GM06990 (cell line): Measurements from ENCODE around the gene KRTAP10-11.

Experiments
- DNase-seq: peaks from one replicate; pipeline ENCODE4 v3.0.0-alpha.2; 2011; ENCODE audit not compliant: insufficient read length; ENCODE audit errors: extremely low read depth
- H3K27me3 ChIP-seq: replicated peaks from 2 replicates; pipeline ENCODE4 v1.6.0; 2011; ENCODE audit warnings: low read length; ENCODE audit not compliant: control insufficient read depth, insufficient read depth
- H3K36me3 ChIP-seq: 2 replicates; pipeline ENCODE4 v1.5.1; 2011; ENCODE audit warnings: low read length; ENCODE audit not compliant: control insufficient read depth, insufficient read depth
- H3K4me3 ChIP-seq: replicated peaks from 2 replicates; pipeline ENCODE4 v1.5.1; 2011; ENCODE audit warnings: low read depth, mild to moderate bottlenecking, control low read depth, low read length
- TF ChIP-seq, protein P1 (sequence below): IDR thresholded peaks from 2 replicates; pipeline ENCODE4 v1.5.1; 2011; ENCODE audit warnings: low read length, control low read depth, mild to moderate bottlenecking, inconsistent platforms; ENCODE audit not compliant: insufficient read depth, poor library complexity, severe bottlenecking

KRTAP10-11 gene

DNA sequence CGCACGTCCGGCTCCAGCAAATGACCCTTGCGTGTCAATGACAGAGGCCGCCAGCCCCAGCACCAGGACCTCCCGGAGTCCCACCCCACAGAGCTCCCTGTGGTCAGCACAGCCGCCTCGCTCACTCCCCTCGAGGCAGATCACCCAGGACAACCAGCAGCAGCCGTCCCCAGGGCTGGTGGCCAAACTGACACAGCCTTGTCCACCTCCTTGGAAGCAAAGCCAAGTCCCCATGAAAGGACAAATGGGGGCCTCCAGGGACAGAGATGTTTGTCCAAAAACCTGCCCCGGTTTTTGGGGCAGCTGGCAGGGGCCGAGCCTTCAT lies 6.9 kb upstream of the KRTAP10-11 start:
- H3K36me3 ChIP-seq: no peaks in the 10 kb centered on the region
- TF ChIP-seq, protein P1, sequence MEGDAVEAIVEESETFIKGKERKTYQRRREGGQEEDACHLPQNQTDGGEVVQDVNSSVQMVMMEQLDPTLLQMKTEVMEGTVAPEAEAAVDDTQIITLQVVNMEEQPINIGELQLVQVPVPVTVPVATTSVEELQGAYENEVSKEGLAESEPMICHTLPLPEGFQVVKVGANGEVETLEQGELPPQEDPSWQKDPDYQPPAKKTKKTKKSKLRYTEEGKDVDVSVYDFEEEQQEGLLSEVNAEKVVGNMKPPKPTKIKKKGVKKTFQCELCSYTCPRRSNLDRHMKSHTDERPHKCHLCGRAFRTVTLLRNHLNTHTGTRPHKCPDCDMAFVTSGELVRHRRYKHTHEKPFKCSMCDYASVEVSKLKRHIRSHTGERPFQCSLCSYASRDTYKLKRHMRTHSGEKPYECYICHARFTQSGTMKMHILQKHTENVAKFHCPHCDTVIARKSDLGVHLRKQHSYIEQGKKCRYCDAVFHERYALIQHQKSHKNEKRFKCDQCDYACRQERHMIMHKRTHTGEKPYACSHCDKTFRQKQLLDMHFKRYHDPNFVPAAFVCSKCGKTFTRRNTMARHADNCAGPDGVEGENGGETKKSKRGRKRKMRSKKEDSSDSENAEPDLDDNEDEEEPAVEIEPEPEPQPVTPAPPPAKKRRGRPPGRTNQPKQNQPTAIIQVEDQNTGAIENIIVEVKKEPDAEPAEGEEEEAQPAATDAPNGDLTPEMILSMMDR: no peak

DNA sequence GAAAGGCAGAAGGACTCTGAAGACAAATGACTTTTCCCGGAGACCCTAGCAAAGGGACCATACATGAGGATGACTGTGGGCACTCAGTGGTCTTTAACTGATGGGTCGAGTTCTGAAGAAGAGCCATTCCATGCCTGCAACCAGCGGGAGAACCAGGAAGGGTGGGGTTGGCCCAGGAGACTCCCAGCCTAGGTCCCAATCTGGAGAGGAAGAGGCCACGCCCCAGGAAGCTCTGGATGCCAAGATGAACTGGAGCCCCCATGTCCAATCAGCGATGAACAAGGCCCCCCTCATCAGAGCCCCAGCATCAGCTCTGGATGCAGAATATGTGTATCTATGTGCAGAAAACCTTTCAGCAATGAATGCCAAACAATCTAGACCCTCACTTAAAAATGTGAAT lies 5.5 kb upstream of the KRTAP10-11 start:
- no peak for DNase-seq
- Histone ChIP-seq H3K27me3 (no peaks in the 10 kb centered on the region), H3K36me3 (no peaks in the 10 kb centered on the region), H3K4me3 (no peak overlapping the region)
- TF ChIP-seq, protein P1: no peak

More for the DNA sequence above, 6.9 kb upstream of the KRTAP10-11 start:
- Histone ChIP-seq H3K4me3 (no peak overlapping the region), H3K27me3 (no peaks in the 10 kb centered on the region)
- no peak for DNase-seq

DNA sequence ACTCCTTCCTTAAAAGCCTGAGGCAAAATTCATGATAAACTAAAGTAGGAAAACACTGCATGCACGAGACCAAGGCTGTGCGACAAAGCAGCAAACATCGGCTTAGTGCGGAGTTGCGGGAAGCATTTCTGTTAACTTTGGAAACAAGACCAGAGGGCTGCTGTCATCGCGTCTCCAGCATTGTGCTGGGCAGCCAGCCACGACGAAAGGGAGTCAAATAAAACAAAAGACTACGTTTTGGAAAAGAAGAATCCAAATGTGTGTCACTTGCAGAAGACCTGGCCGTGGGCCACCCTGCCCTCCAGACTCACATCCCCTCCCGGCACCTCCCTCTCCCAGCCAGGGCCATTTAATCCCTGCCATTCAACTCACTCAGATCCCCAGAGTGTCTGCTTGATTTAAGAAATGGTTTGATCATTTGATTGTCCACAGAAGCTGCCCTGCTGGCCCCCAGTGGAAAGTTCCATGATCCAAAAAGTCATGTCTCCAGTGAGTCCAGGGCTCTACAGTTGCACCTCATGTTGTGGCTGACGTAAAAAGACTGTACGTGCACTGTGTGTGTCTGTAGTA lies 2.4 kb upstream of the KRTAP10-11 start:
- H3K27me3 ChIP-seq: no peaks in the 10 kb centered on the region
- DNase-seq: no peak
- TF ChIP-seq, protein P1: no peak
- H3K36me3 ChIP-seq: no peaks in the 10 kb centered on the region
- no peak overlapping the region for H3K4me3 ChIP-seq

DNA sequence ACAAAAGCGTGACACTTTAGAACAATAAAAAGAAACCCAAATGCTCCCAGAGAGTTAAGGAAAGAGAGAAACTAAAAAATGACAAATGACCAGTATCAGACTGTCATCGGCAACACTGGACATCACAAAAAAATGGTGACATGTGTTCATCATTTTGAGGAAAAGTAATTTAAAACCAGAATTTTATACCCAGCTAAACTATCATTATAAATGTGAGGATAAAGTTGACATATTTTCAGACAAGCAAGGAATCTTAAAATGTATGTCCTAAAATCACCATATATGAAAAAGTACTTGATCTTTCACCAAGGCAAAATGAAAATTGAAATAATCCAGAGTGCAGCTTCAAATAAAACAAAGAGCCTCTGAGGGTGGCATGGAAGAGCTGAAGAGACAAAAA lies 1.3 kb upstream of the KRTAP10-11 start:
- no peak for DNase-seq
- Histone ChIP-seq H3K4me3 (no peak overlapping the region), H3K36me3 (no peaks in the 10 kb centered on the region), H3K27me3 (no peaks in the 10 kb centered on the region)
- TF ChIP-seq, protein P1: no peak

DNA sequence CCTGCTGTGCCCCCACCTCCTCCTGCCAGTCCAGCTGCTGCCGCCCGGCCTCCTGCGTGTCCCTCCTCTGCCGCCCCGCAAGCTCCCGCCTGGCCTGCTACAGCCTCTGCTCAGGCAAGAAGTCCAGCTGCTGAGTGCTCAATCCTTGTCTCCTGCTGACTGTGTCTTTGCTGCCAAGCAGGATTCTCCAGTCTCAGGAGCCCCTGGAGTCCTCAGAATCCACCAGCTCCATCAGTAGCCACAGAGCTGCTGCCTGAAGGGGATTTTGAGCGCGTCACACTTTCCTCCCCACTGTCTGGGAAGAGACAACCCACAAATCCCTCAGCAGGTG lies 973 bp downstream of the KRTAP10-11 start:
- TF ChIP-seq, protein P1: no peak
- Histone ChIP-seq H3K4me3 (no peak overlapping the region), H3K36me3 (no peaks in the 10 kb centered on the region), H3K27me3 (no peaks in the 10 kb centered on the region)
- no peak for DNase-seq
